ENCODE data around the gene MAFG.

DNA sequence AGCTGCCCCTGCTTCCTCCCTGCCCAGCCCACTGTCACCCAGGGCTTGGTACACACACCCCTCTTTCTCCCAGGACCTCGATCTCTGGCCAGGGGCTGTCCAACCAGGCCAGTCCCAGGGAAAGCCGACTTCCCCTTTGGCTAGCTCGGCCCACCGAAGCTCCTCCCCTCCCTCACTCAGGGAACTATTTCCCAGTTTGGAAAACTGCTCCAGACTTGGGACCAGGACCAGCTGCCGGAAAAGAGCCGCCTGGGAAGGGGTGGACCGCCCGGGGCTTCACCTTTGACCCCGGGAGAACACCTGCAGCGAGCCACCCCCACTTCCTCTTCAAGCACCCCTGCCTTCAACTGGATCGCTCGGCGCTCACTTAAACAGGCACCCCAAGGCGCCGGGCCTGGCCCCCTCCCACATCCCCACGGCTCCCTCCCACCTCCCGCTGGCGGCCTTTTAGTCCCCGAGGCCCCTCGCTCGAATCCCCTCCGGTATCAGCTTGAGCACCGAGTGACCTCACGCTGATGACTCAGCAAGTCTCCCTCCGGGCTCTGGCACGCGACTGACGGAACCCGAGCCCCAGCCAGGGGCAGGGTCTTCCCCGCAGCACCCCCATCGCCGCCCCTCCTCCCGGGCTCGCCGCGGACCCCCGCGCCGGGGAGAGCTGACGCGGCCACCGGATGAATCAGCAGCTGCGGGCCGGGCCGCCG is 934 bp downstream of the MAFG start:
- TF ChIP-seq, protein P1, sequence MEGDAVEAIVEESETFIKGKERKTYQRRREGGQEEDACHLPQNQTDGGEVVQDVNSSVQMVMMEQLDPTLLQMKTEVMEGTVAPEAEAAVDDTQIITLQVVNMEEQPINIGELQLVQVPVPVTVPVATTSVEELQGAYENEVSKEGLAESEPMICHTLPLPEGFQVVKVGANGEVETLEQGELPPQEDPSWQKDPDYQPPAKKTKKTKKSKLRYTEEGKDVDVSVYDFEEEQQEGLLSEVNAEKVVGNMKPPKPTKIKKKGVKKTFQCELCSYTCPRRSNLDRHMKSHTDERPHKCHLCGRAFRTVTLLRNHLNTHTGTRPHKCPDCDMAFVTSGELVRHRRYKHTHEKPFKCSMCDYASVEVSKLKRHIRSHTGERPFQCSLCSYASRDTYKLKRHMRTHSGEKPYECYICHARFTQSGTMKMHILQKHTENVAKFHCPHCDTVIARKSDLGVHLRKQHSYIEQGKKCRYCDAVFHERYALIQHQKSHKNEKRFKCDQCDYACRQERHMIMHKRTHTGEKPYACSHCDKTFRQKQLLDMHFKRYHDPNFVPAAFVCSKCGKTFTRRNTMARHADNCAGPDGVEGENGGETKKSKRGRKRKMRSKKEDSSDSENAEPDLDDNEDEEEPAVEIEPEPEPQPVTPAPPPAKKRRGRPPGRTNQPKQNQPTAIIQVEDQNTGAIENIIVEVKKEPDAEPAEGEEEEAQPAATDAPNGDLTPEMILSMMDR (IDR thresholded peaks at IDR 0.05; ENCODE audit: poor library complexity), result no peak
- TF ChIP-seq EZH2 (IDR thresholded peaks at IDR 0.05; ENCODE audit: borderline replicate concordance) (no peak), EZH2phosphoT487 (IDR thresholded peaks at IDR 0.05; ENCODE audit: low read depth, severe bottlenecking, unreplicated experiment) (no peak)

All from hepatocyte (in vitro differentiated cells).